Measurements from ENCODE around the gene P2RY6.

The P2RY6 gene

GRCh38 chr11:73314117-73314961 lies 42.2 kb downstream of the P2RY6 start:
- no peak overlapping the region for H3K4me3 ChIP-seq (ENCODE audit: low read depth, low read length)

GRCh38 chr11:73315293-73316020 lies 43.3 kb downstream of the P2RY6 start:
- no peak overlapping the region for H3K4me3 ChIP-seq (ENCODE audit: low read depth, low read length)

- H3K4me3 ChIP-seq (ENCODE audit: low read depth, low read length), result no peak overlapping the region
Observed at GRCh38 chr11:73316422-73316821, 44.3 kb downstream of the P2RY6 start.

GRCh38 chr11:73317373-73317772 lies 45.2 kb downstream of the P2RY6 start:
- H3K4me3 ChIP-seq (ENCODE audit: low read depth, low read length), result no peak overlapping the region

GRCh38 chr11:73317803-73318202 lies 45.7 kb downstream of the P2RY6 start:
- no peak overlapping the region for H3K4me3 ChIP-seq (ENCODE audit: low read depth, low read length)

GRCh38 chr11:73318501-73319011 lies 46.4 kb downstream of the P2RY6 start:
- H3K4me3 ChIP-seq (ENCODE audit: low read depth, low read length), result no peak overlapping the region

- H3K4me3 ChIP-seq (ENCODE audit: low read depth, low read length), result no peak overlapping the region
Observed at GRCh38 chr11:73320763-73321603, 48.8 kb downstream of the P2RY6 start.

GRCh38 chr11:73321604-73322381 lies 49.7 kb downstream of the P2RY6 start:
- no peak overlapping the region for H3K4me3 ChIP-seq (ENCODE audit: low read depth, low read length)

- H3K4me3 ChIP-seq (ENCODE audit: low read depth, low read length), result no peak overlapping the region
Observed at GRCh38 chr11:73322382-73323306, 50.5 kb downstream of the P2RY6 start.

GRCh38 chr11:73323464-73323863 lies 51.3 kb downstream of the P2RY6 start:
- no peak overlapping the region for H3K4me3 ChIP-seq (ENCODE audit: low read depth, low read length)

GRCh38 chr11:73324116-73324515 lies 52.0 kb downstream of the P2RY6 start:
- H3K4me3 ChIP-seq (ENCODE audit: low read depth, low read length), result no peak overlapping the region

GRCh38 chr11:73324665-73325035 lies 52.5 kb downstream of the P2RY6 start:
- H3K4me3 ChIP-seq (ENCODE audit: low read depth, low read length), result no peak overlapping the region

GRCh38 chr11:73325036-73325981 lies 53.2 kb downstream of the P2RY6 start:
- H3K4me3 ChIP-seq (ENCODE audit: low read depth, low read length), result no peak overlapping the region

- H3K4me3 ChIP-seq (ENCODE audit: low read depth, low read length), result no peak overlapping the region
Observed at GRCh38 chr11:73326929-73327811, 55.0 kb downstream of the P2RY6 start.

- H3K4me3 ChIP-seq (ENCODE audit: low read depth, low read length), result no peak overlapping the region
Observed at GRCh38 chr11:73327812-73328364, 55.8 kb downstream of the P2RY6 start.

- H3K4me3 ChIP-seq (ENCODE audit: low read depth, low read length), result no peak overlapping the region
Observed at GRCh38 chr11:73330569-73331093, 58.5 kb downstream of the P2RY6 start.
